D721Med (cell line): ENCODE measurements around the gene HDAC4.

Experiments used
- DNase-seq: peaks from one replicate; pipeline ENCODE4 v3.0.0; 2011; ENCODE audit warnings: low spot score; ENCODE audit not compliant: insufficient read length
- FAIRE-seq: peaks from 2 replicates; lab custom pipeline; 2011; peaks lifted over from hg19 to GRCh38; lab: Jason Lieb, UNC
- CTCF ChIP-seq: IDR thresholded peaks from 2 replicates; pipeline ENCODE4 v1.5.1; 2012; ENCODE audit warnings: mild to moderate bottlenecking, control low read depth; ENCODE audit not compliant: insufficient read depth; ENCODE audit errors: missing control alignments

Gene HDAC4

DNA sequence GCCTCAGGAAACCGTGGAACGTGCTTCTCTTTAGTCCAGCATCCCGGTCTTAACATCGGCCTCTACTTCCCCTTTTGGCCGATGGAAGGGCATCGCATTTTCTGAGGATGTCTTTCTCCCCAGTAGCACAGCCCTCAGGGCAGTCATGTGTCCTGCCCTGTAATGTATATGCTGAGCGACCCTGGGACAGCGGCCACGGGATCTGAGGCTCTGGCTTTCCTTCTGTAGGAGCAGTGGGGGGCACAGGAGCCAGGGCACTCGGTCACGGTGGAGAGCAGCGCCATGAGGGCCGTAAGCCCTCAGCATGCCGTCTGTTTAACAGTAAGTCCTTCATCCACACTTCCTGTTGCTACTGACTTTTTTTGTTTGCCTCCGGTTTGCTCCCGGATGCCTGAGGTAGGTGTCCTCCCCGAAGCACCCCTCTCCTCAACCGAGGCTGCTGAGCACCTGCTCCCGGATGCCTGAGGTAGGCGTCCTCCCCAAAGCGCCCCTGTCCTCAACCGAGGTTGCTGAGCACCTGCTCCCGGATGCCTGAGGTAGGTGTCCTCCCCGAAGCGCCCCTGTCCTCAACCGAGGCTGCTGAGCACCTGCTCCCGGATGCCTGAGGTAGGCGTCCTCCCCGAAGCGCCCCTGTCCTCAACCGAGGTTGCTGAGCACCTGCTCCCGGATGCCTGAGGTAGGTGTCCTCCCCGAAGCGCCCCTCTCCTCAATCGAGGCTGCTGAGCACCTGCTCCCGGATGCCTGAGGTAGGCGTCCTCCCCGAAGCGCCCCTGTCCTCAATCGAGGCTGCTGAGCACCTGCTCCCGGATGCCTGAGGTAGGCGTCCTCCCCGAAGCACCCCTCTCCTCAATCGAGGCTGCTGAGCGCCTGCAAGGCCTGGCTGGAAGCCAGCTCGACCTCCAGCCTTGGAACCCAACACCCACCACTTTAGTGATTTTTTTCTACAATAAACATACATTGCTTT, 169.3 kb downstream of the HDAC4 start:
- no peak for DNase-seq

GRCh38 chr2:239230318-239231052, 170.3 kb downstream of the HDAC4 start:
- no peak for TF ChIP-seq CTCF
- no peak for DNase-seq
- no peak for FAIRE-seq

More for the DNA sequence above, 169.3 kb downstream of the HDAC4 start:
- no peak for TF ChIP-seq CTCF
- FAIRE-seq: no peak

DNA sequence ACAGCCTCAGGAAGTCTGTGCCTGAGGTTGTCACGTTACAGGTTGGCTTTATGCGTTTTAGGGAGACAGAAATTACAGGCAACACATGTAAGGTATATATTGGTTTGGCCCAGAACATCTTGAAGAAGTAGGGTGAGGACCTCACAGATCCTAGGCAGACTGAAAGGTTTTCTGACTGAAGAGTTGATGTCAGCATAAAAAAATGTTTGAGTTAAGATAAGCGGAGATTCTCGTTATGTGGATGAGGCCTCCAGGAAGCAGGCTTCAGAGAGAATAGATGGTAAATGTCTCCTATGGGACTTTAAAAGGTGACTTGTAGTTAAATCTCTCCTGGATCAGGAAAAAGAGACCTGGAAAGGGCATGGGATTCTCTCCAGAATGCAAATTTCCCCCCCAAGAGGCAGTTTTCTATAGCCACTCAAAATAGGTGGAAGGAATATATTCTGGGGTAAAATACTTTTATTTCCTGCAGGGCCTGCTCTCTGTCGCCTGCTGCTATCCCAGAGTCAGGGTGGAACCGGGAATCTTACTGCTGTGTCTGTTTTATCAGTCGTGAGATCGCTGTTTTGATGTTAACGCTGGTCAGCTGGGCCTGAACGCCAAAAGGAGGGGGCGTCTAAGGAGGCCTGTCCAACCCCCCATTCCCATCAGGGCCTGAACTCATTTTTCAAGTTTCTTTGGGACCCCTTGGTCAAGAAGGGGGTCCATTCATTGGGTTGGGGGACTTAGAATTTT, 171.1 kb downstream of the HDAC4 start:
- TF ChIP-seq CTCF: no peak
- no peak for DNase-seq

GRCh38 chr2:239227661-239228371, 173.0 kb downstream of the HDAC4 start:
- FAIRE-seq: no peak
- no peak for TF ChIP-seq CTCF
- DNase-seq: no peak

More for the DNA sequence above, 171.1 kb downstream of the HDAC4 start:
- no peak for FAIRE-seq

DNA sequence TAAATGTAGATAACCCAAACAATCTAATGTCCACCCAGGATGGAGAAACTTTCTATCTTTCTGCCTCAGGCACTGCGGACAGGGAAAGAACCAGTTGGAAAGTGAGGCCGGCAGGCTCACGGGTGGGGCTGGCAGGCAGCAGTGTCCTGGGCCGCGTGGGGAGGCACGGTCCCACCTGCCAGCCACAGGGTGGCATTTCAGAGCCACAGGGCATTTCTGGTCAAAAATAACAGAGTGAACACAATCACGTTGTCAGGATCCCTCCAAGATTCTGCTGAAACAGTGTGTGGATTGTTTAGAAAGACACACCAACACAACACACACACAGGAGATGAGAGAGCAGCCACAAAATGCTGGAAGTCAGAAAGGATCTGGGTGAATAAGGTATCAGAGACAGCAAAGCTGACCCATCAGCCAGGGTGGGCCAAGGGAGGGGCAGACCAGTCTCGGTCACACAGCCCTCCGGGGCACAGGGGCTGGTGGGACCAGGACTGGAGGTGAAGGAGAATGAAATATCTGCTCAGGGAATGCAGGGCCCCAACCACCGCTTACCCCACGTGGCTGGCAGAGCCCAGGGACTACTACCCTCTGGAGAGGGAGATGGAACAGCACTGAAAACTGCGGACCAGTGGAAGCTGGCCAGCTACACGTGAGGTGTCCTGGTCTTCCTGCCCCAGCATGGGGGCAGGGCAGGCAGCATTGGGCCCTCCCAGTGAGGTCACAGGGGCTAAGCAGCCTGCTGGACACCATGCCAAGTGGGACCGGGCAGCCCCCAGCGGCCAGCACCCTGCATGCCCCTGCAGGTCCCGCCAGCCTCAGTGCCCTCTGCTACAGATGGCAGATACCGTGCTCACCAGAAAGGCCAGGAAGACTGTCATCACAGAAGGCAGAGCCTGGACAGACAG, 173.9 kb downstream of the HDAC4 start:
- no peak for TF ChIP-seq CTCF
- DNase-seq (no peak), FAIRE-seq (no peak)
